Astrocyte (in vitro differentiated cells and primary cell): Measurements from ENCODE around the gene CSPG5. TPM values are rescaled to one million over a fixed set of nuclear protein-coding genes. Genes with fewer than 3 reads are reported as not detected.

ENCODE experiments used
- DNase-seq: peaks from one replicate; pipeline ENCODE4 v3.0.0-alpha.2; 2010; ENCODE audit warnings: low read depth
- FAIRE-seq: peaks from 2 replicates; lab custom pipeline; 2011; peaks lifted over from hg19 to GRCh38; lab: Jason Lieb, UNC
- H2AFZ ChIP-seq: 2 replicates; pipeline ENCODE4 v1.6.0; 2012; ENCODE audit warnings: low read depth, low read length, inconsistent platforms
- H3K27ac ChIP-seq: 2 replicates; pipeline ENCODE4 v1.5.1; 2011; ENCODE audit warnings: low read depth, low read length, inconsistent platforms
- H3K27me3 ChIP-seq: 2 replicates; pipeline ENCODE4 v1.6.0; 2011; ENCODE audit warnings: low read length, inconsistent platforms; ENCODE audit not compliant: insufficient read depth
- H3K36me3 ChIP-seq: 2 replicates; pipeline ENCODE4 v1.5.1; 2011; ENCODE audit warnings: low read length, inconsistent platforms; ENCODE audit not compliant: insufficient read depth
- H3K4me1 ChIP-seq: 2 replicates; pipeline ENCODE4 v1.5.1; 2011; ENCODE audit warnings: low read length, inconsistent platforms; ENCODE audit not compliant: insufficient read depth
- H3K4me2 ChIP-seq: 2 replicates; pipeline ENCODE4 v1.6.0; 2012; ENCODE audit warnings: low read length, inconsistent platforms
- H3K4me3 ChIP-seq: 2 replicates; pipeline ENCODE4 v1.5.1; 2011; ENCODE audit warnings: low read depth, mild to moderate bottlenecking, low read length, inconsistent platforms; ENCODE audit not compliant: insufficient read depth
- H3K79me2 ChIP-seq: 2 replicates; pipeline ENCODE4 v1.6.0; 2012; ENCODE audit warnings: mild to moderate bottlenecking, low read length, inconsistent platforms; ENCODE audit not compliant: insufficient read depth
- H3K9ac ChIP-seq: 2 replicates; pipeline ENCODE4 v1.6.0; 2012; ENCODE audit warnings: mild to moderate bottlenecking, low read length, inconsistent platforms
- H3K9me3 ChIP-seq: 2 replicates; pipeline ENCODE4 v1.5.1; 2012; ENCODE audit warnings: low read depth, mild to moderate bottlenecking, low read length, inconsistent platforms; ENCODE audit not compliant: insufficient read depth
- H4K20me1 ChIP-seq: 2 replicates; pipeline ENCODE4 v1.6.0; 2012; ENCODE audit warnings: low read length, inconsistent platforms; ENCODE audit not compliant: insufficient read depth
- H3K27ac Mint-ChIP-seq: one replicate; pipeline ENCODE4 v1.8.0; 2021; ENCODE audit warnings: mild to moderate bottlenecking, mixed read lengths; ENCODE audit not compliant: unreplicated experiment
- H3K27me3 Mint-ChIP-seq: one replicate; pipeline ENCODE4 v1.8.0; 2021; ENCODE audit warnings: low read depth, mixed read lengths; ENCODE audit not compliant: unreplicated experiment
- H3K36me3 Mint-ChIP-seq: one replicate; pipeline ENCODE4 v1.8.0; 2021; ENCODE audit warnings: low read depth, mixed read lengths; ENCODE audit not compliant: unreplicated experiment
- H3K4me1 Mint-ChIP-seq: one replicate; pipeline ENCODE4 v1.8.0; 2021; ENCODE audit warnings: low read depth, mixed read lengths; ENCODE audit not compliant: unreplicated experiment
- H3K4me3 Mint-ChIP-seq: one replicate; pipeline ENCODE4 v1.8.0; 2021; ENCODE audit warnings: mild to moderate bottlenecking, moderate library complexity, mixed read lengths; ENCODE audit not compliant: unreplicated experiment
- H3K9me3 Mint-ChIP-seq: one replicate; pipeline ENCODE4 v1.8.0; 2021; ENCODE audit warnings: mild to moderate bottlenecking, mixed read lengths; ENCODE audit not compliant: unreplicated experiment
- CTCF ChIP-seq: IDR thresholded peaks from 2 replicates; pipeline ENCODE4 v1.5.1; 2011; ENCODE audit warnings: low read depth, mild to moderate bottlenecking, inconsistent platforms, low read length, moderate library complexity; ENCODE audit not compliant: insufficient read depth
- EZH2 ChIP-seq: IDR thresholded peaks from 2 replicates; pipeline ENCODE4 v1.6.1; 2012; ENCODE audit warnings: mild to moderate bottlenecking, low read length, inconsistent platforms; ENCODE audit not compliant: insufficient read depth
- total RNA-seq: library from RNA; stranded (reverse); gene quantifications from 2 replicates; pipeline ENCODE4 v1.2.1, GENCODE V29; 2021

Gene CSPG5
- total RNA-seq, 1 donor from 2014 or later: 1.2 TPM

- no peak for FAIRE-seq
- peaks cover 3% of the 10 kb centered on the region for H3K36me3 Mint-ChIP-seq
These were observed 12.0 kb downstream of the CSPG5 start for GRCh38 chr3:47566667-47567066.

GRCh38 chr3:47565734-47566550 is 12.7 kb downstream of the CSPG5 start:
- no peak overlapping the region for H3K4me3 ChIP-seq
- H3K79me2 ChIP-seq: no peaks in the 10 kb centered on the region
- Mint-ChIP-seq H3K4me1 (no peaks in the 10 kb centered on the region), H3K36me3 (peaks cover 3% of the 10 kb centered on the region), H3K27me3 (peaks cover 30% of the 10 kb centered on the region), H3K4me3 (no peak overlapping the region), H3K9me3 (no peaks in the 10 kb centered on the region), H3K27ac (no peak overlapping the region)
- H3K27ac ChIP-seq: no peak overlapping the region
- H3K4me2 ChIP-seq: no peak overlapping the region
- no peaks in the 10 kb centered on the region for H3K4me1 ChIP-seq
- H2AFZ ChIP-seq: no peak overlapping the region
- H3K36me3 ChIP-seq: no peaks in the 10 kb centered on the region
- H3K9me3 ChIP-seq: no peaks in the 10 kb centered on the region
- H3K27me3 ChIP-seq: peaks cover 6% of the 10 kb centered on the region
- TF ChIP-seq CTCF (no peak), EZH2 (no peak)
- DNase-seq (no peak), FAIRE-seq (no peak)
- H3K9ac ChIP-seq: no peak overlapping the region
- no peaks in the 10 kb centered on the region for H4K20me1 ChIP-seq

More at GRCh38 chr3:47566667-47567066, 12.0 kb downstream of the CSPG5 start:
- Histone ChIP-seq H3K4me2 (no peak overlapping the region), H3K27me3 (peaks cover 7% of the 10 kb centered on the region), H3K27ac (no peak overlapping the region), H2AFZ (no peak overlapping the region), H3K9me3 (no peaks in the 10 kb centered on the region), H3K9ac (no peak overlapping the region), H3K79me2 (no peaks in the 10 kb centered on the region), H3K4me3 (no peak overlapping the region), H3K4me1 (no peaks in the 10 kb centered on the region), H3K36me3 (no peaks in the 10 kb centered on the region), H4K20me1 (no peaks in the 10 kb centered on the region)
- peaks cover 35% of the 10 kb centered on the region for H3K27me3 Mint-ChIP-seq
- DNase-seq: no peak
- TF ChIP-seq CTCF (no peak), EZH2 (no peak)
- H3K4me1 Mint-ChIP-seq: no peaks in the 10 kb centered on the region
- no peak overlapping the region for H3K4me3 Mint-ChIP-seq
- H3K9me3 Mint-ChIP-seq: no peaks in the 10 kb centered on the region
- no peak overlapping the region for H3K27ac Mint-ChIP-seq

- Mint-ChIP-seq H3K36me3 (no peaks in the 10 kb centered on the region), H3K27me3 (peaks cover 6% of the 10 kb centered on the region), H3K27ac (no peak overlapping the region), H3K4me3 (no peak overlapping the region), H3K4me1 (no peaks in the 10 kb centered on the region), H3K9me3 (peaks cover 4% of the 10 kb centered on the region)
- Histone ChIP-seq H3K9me3 (peaks cover 6% of the 10 kb centered on the region), H2AFZ (no peak overlapping the region), H3K4me2 (no peak overlapping the region), H3K27ac (no peak overlapping the region), H3K27me3 (no peaks in the 10 kb centered on the region), H3K36me3 (no peaks in the 10 kb centered on the region), H3K79me2 (no peaks in the 10 kb centered on the region), H3K9ac (no peak overlapping the region), H3K4me1 (no peaks in the 10 kb centered on the region), H3K4me3 (no peak overlapping the region), H4K20me1 (no peaks in the 10 kb centered on the region)
- DNase-seq: no peak
- TF ChIP-seq CTCF (no peak), EZH2 (no peak)
- FAIRE-seq: no peak
These were observed 22.3 kb downstream of the CSPG5 start for GRCh38 chr3:47556351-47556750.
